Activated CD4-positive, alpha-beta T cell treated with anti-CD3 and anti-CD28 coated beads, Interleukin-2, amount 10 ng/mL, durations not matched to agents 7 days and 5 days (primary cell): Measurements from ENCODE around the gene SKI. TPM values are rescaled to one million over a fixed set of nuclear protein-coding genes. Genes with fewer than 3 reads are reported as not detected.

Experiments used
- CTCF ChIA-PET: fragments of 350-600 bp; sonication (Branson Sonifier 250); formaldehyde crosslinking; loops from one replicate; lab custom pipeline; 2021; ENCODE audit warnings: antibody characterized with exemption; lab: Charles Lee
- POLR2A ChIA-PET: fragments of 350-600 bp; sonication (Branson Sonifier 250); formaldehyde crosslinking; loops from one replicate; lab custom pipeline; 2021; ENCODE audit warnings: antibody characterized with exemption; lab: Charles Lee
- DNase-seq: peaks from one replicate; pipeline ENCODE4 v3.0.0-alpha.2; 2020
- H3K27ac Mint-ChIP-seq: one replicate; pipeline ENCODE4 v1.8.0; 2021; ENCODE audit warnings: mild to moderate bottlenecking, moderate library complexity, mixed read lengths
- H3K27me3 Mint-ChIP-seq: one replicate; pipeline ENCODE4 v1.8.0; 2021; ENCODE audit warnings: mixed read lengths
- H3K36me3 Mint-ChIP-seq: one replicate; pipeline ENCODE4 v1.8.0; 2021; ENCODE audit warnings: low read depth, mixed read lengths
- H3K4me1 Mint-ChIP-seq: one replicate; pipeline ENCODE4 v1.8.0; 2021; ENCODE audit warnings: mixed read lengths
- H3K4me3 Mint-ChIP-seq: one replicate; pipeline ENCODE4 v1.8.0; 2021; ENCODE audit warnings: mild to moderate bottlenecking, moderate library complexity, mixed read lengths
- H3K9me3 Mint-ChIP-seq: one replicate; pipeline ENCODE4 v1.8.0; 2021; ENCODE audit warnings: mixed read lengths
- total RNA-seq, 2 experiments: library from RNA; stranded (reverse); gene quantifications; one replicate each; pipeline ENCODE4 v1.2.3, GENCODE V29; 2021

Gene SKI
- total RNA-seq, 2 experiments from 2014 or later: 60.7 to 62.0 TPM

DNA sequence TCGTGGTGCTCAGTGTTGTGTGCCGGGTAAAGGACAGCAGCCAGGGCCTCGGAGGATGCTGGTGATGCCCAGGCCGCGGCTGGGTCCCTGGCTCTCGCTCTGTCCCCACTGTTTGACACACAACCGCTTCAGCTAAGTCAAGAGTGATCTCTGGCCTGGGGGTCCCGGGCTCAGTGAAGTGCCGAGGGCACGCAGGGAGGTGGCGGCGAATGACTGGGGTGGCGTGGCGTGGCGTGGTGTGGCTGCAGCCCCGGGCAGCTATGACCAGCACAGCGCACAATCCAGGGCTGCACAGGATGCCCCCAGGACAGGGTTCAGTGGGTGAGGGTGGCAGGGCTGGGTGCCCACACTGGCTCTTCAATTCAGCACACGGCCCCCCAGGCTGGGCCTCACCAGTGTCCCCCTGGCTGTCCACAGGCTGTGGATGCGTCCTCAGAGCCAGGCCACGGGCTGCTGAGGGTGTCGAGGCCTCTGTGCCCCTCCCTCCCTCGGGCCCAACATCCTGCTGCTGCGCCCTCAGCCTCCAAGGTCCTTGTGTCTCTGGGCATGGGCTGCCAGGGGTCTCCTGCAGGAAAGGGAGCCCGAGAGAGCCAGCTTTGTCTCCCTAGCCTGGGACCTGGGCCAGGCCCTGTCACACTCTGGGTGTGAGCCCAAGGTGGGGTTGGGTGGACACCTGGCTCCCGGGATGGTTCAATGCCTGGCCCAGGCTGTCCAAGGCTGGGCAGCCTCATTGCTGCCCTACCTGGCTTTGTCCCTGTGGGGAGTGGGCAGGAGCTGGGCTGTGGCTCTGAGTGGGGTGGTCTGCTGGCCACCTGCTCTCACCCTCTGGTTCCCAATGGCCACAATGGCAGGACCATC is 12.0 kb upstream of the SKI start:
- no peak overlapping the region for H3K27ac Mint-ChIP-seq
- peaks cover 6% of the 10 kb centered on the region for H3K4me1 Mint-ChIP-seq
- ChIA-PET POLR2A (no interaction called here), CTCF (no interaction called here)
- no peak for DNase-seq
- no peak overlapping the region for H3K4me3 Mint-ChIP-seq
- H3K9me3 Mint-ChIP-seq: peaks cover 8% of the 10 kb centered on the region
- H3K27me3 Mint-ChIP-seq: peaks cover 8% of the 10 kb centered on the region
- H3K36me3 Mint-ChIP-seq: no peaks in the 10 kb centered on the region

DNA sequence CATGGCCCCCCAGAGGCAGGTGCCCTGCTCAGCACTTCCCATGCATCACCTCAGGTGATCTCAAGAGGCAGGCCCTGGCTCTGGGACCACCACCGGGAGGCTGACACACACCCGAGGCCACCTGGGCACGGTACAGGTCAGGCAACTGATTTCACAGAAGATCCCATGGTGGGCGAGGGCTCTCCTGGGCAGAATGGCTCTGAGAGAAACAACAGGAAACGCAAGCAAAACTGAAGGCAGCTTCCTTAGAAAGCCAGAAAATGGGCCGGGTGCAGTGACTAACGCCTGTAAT is 11.4 kb upstream of the SKI start:
- Mint-ChIP-seq H3K4me3 (no peak overlapping the region), H3K27me3 (peaks cover 8% of the 10 kb centered on the region), H3K36me3 (no peaks in the 10 kb centered on the region), H3K4me1 (peaks cover 6% of the 10 kb centered on the region), H3K27ac (no peak overlapping the region), H3K9me3 (peaks cover 8% of the 10 kb centered on the region)
- CTCF ChIA-PET: no interaction called here
- POLR2A ChIA-PET: no interaction called here
- no peak for DNase-seq

DNA sequence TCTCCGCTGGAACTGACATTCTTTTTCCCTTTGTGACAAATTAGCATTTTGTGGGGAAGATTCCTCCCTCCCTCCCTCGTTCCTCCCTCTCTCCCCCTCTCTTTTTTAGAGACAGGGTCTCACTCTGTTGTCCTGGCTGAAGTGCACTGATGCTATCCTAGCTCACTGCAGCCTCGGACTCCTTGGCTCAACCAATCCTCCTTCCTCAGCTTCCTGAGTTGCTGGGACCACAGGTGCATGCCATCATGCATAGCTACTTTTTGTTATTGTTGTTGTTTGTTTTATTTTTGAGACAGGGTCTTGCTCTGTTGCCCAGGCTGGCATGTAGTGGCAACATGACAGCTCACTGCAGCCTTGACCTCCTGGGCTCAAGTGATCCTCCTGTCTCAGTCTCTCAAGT is 6.8 kb upstream of the SKI start:
- H3K4me3 Mint-ChIP-seq: no peak overlapping the region
- H3K9me3 Mint-ChIP-seq: peaks cover 8% of the 10 kb centered on the region
- POLR2A ChIA-PET: interaction anchor here (0.5 kb wide), 1 partner anchor 169 kb away, joined by 8 read pairs; no protein-coding TSS in a partner anchor
- H3K4me1 Mint-ChIP-seq: peaks cover 2% of the 10 kb centered on the region
- CTCF ChIA-PET: interaction anchor here (0.6 to 1.3 kb wide), 3 partner anchors 18 to 1534 kb away, joined by 3 read pairs; partner anchors contain the start of gene FAAP20
- no peak overlapping the region for H3K27ac Mint-ChIP-seq
- no peaks in the 10 kb centered on the region for H3K36me3 Mint-ChIP-seq
- peaks cover 10% of the 10 kb centered on the region for H3K27me3 Mint-ChIP-seq
- no peak for DNase-seq

DNA sequence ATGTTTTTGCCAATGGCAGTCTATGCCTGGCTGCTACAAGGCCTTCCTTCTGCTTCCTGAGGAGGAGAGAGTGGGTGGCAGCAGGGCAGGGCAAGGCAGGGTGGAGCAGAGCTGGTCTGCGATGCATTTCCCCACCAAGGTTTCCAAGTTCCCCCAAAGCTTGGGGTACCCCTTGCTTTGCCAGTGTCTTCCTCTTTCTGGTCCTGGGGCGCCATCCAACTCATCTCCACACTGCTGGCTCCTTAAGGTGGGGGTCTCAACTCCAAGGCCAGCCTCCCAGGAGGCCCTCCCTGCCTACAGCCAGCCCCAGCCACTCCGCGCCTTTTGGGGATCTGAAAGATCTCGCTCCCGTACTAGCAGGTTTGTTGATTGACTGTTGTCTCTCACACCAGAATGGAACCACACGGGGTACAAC is 3.9 kb upstream of the SKI start:
- DNase-seq: no peak
- Mint-ChIP-seq H3K27ac (no peak overlapping the region), H3K9me3 (peaks cover 1% of the 10 kb centered on the region), H3K4me3 (no peak overlapping the region), H3K36me3 (peaks cover 3% of the 10 kb centered on the region), H3K4me1 (peaks cover 3% of the 10 kb centered on the region), H3K27me3 (peaks cover 3% of the 10 kb centered on the region)
- CTCF ChIA-PET: interaction anchor here (0.8 to 1.6 kb wide), 4 partner anchors 16 to 91 kb away, joined by 3 to 7 read pairs (median 3); no protein-coding TSS in a partner anchor
- POLR2A ChIA-PET: no interaction called here

DNA sequence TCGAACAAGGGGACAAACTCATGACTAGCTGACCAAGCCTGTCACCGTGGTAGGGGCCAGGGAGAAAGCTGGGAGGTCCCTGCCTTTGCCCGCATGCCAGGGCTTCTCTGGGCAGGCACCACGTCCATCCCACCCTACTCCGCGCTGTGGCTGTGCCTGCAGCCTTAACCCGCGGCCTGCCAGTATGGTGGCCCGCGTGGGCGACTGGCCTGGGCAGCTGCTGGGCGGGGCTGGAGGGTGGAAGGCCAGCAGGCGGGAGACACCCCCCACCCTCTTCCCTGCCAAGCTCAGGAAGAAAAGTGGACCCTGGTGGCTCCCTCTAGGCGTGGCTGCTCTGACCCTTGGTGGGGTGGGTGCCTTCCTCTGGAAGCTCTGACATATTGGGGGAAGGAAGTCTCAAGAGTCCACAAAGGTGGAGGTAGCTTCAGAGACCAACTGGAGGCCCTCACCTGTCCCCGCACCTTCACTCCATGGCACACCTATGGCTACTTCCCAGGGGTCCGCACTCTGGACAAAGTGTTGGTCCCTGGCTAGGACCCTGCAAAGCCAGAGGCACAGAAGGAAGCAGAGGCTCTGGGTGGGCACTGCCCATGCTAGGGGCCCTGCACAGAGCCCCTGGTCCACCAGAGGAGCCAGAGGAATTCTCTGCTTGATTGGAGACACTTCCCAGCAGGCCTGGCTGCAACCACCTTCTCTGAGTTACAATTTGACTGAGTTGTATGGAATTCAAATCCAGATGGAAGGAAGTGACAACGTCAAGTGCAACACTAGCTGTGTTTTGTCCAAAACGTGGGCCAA is 3.3 kb upstream of the SKI start:
- Mint-ChIP-seq H3K4me1 (peaks cover 3% of the 10 kb centered on the region), H3K4me3 (no peak overlapping the region), H3K36me3 (peaks cover 10% of the 10 kb centered on the region), H3K27me3 (peaks cover 3% of the 10 kb centered on the region), H3K9me3 (no peaks in the 10 kb centered on the region), H3K27ac (peak overlapping the region; percentile 32)
- ChIA-PET CTCF (interaction anchor here (0.6 to 1.6 kb wide), 7 partner anchors 16 to 329 kb away, joined by 3 to 7 read pairs (median 3); no protein-coding TSS in a partner anchor), POLR2A (no interaction called here)
- DNase-seq: no peak

DNA sequence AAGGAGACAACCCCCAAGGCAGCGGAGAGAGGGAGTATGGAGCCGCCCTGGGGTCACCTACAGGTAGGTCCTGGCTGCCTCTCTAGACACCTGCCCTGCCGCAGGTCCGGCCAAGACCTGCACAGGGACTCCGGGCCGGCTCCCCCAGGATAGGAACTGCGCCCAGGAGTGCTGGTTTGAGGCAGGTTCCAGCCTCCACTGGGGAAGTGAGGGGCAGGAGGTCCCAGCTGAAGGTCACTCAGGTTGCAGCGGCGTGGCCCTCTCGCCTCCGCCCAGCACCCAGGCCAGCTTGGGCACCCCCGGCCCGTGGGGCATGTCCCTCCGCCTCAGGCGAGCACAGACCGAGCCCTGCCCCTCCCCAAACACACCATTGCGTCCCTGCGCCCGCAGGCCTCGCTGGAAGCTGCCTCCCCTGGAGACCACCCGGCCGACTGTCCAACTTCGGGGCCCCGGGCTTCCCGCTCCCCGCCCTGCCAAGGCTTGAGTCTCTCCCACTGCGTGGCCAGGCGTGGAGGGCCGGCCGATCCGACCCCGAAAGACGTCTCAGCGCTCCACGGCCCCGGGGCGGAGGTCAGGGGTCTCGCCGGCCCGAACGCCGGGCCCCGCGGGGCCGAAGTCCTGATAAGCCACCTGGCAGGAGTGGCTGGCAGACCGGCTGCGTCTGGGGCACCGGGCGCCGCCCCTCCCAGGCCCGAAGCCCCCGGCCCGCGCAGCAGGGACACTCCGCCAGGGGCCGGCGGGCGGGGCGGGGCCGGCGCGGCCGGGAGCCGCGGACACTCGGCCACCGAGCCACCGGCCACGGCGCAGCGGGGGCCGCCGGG is 1.4 kb upstream of the SKI start:
- H3K4me1 Mint-ChIP-seq: peaks cover 12% of the 10 kb centered on the region
- H3K9me3 Mint-ChIP-seq: no peaks in the 10 kb centered on the region
- peak overlapping the region; percentile 77 for H3K27ac Mint-ChIP-seq
- POLR2A ChIA-PET: no interaction called here
- no peak for DNase-seq
- peaks cover 3% of the 10 kb centered on the region for H3K27me3 Mint-ChIP-seq
- H3K4me3 Mint-ChIP-seq: peak overlapping the region; percentile 51
- H3K36me3 Mint-ChIP-seq: peaks cover 23% of the 10 kb centered on the region
- CTCF ChIA-PET: no interaction called here

DNA sequence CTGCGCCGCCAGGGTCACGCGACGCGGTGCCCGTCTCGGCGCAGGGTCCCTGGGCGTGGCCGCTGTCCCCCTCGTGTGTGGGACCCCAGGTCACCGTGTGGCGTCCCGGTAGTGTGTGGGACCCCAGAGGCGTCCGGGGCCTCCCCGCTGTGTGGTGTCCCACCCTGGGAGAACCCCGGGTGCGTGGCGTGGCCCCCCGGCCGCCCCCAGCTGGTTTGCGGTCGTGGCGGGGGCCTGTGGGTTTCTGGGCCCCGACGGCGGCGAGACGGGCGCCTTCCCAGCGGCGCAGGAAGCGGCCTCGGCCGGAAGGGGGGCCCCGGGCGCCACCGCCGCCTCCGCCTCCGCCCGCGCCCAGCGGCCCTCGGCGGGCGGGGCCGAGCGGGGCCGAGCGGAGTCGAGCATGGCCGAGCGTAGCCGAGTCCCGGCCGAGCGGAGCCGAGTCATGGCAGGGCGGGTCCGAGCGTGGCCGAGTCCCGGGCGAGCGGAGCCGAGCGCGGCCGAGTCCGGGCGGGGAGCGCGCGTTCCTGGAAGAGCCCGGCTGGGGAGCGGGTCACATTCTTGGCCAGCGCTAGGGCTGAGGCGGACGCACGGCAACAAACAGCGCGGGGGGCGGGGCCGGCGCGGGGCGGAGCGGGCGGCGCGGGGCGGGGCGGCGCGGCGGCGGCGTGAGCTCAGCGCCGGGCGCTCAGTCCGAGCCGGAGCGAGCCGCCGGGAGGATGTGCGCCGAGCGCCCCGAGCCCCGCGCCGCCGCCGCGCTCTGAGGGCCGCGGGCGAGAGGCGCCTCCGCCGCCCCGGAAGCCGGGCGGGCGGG is 568 bp upstream of the SKI start:
- no peaks in the 10 kb centered on the region for H3K9me3 Mint-ChIP-seq

DNA sequence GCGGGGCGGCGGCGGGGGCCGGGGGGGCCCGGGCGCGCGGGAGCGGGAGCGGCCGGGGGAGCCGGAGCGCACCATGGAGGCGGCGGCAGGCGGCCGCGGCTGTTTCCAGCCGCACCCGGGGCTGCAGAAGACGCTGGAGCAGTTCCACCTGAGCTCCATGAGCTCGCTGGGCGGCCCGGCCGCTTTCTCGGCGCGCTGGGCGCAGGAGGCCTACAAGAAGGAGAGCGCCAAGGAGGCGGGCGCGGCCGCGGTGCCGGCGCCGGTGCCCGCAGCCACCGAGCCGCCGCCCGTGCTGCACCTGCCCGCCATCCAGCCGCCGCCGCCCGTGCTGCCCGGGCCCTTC is 546 bp downstream of the SKI start:
- POLR2A ChIA-PET: interaction anchor here (1.0 kb wide), 1 partner anchor 88 kb away, joined by 3 read pairs; no protein-coding TSS in a partner anchor
- H3K27ac Mint-ChIP-seq: peak overlapping the region; percentile 96
- H3K9me3 Mint-ChIP-seq: no peaks in the 10 kb centered on the region
- H3K36me3 Mint-ChIP-seq: peaks cover 32% of the 10 kb centered on the region
- no peak for DNase-seq
- H3K4me3 Mint-ChIP-seq: peak overlapping the region; percentile 90
- CTCF ChIA-PET: interaction anchor here (0.5 to 2.3 kb wide), 6 partner anchors 10 to 82 kb away, joined by 3 to 6 read pairs (median 3); no protein-coding TSS in a partner anchor
- peaks cover 3% of the 10 kb centered on the region for H3K27me3 Mint-ChIP-seq
- H3K4me1 Mint-ChIP-seq: peaks cover 29% of the 10 kb centered on the region

More for the DNA sequence above, 568 bp upstream of the SKI start:
- ChIA-PET CTCF (interaction anchor here (0.6 to 0.7 kb wide), 2 partner anchors 15 to 21 kb away, joined by 4 read pairs; no protein-coding TSS in a partner anchor), POLR2A (interaction anchor here (1.0 kb wide), 1 partner anchor 28 kb away, joined by 4 read pairs; no protein-coding TSS in a partner anchor)
- Mint-ChIP-seq H3K27ac (peak overlapping the region; percentile 80), H3K27me3 (peaks cover 3% of the 10 kb centered on the region), H3K4me1 (peaks cover 18% of the 10 kb centered on the region), H3K4me3 (peak overlapping the region; percentile 74), H3K36me3 (peaks cover 26% of the 10 kb centered on the region)
- DNase-seq: peak; percentile 93

DNA sequence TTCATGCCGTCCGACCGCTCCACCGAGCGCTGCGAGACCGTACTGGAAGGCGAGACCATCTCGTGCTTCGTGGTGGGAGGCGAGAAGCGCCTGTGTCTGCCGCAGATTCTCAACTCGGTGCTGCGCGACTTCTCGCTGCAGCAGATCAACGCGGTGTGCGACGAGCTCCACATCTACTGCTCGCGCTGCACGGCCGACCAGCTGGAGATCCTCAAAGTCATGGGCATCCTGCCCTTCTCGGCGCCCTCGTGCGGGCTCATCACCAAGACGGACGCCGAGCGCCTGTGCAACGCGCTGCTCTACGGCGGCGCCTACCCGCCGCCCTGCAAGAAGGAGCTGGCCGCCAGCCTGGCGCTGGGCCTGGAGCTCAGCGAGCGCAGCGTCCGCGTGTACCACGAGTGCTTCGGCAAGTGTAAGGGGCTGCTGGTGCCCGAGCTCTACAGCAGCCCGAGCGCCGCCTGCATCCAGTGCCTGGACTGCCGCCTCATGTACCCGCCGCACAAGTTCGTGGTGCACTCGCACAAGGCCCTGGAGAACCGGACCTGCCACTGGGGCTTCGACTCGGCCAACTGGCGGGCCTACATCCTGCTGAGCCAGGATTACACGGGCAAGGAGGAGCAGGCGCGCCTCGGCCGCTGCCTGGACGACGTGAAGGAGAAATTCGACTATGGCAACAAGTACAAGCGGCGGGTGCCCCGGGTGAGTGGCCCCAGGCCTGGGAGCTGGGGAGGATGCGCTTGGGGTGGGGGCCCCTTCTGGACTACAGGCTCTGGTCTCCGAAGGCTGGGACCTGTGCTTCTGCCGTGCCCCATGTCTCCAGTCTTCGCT is 1.1 kb downstream of the SKI start:
- Mint-ChIP-seq H3K9me3 (no peaks in the 10 kb centered on the region), H3K4me1 (peaks cover 35% of the 10 kb centered on the region), H3K27ac (peak overlapping the region; percentile 96), H3K4me3 (peak overlapping the region; percentile 90), H3K36me3 (peaks cover 32% of the 10 kb centered on the region), H3K27me3 (peaks cover 3% of the 10 kb centered on the region)
- ChIA-PET CTCF (interaction anchor here (0.5 to 2.3 kb wide), 9 partner anchors 9 to 357 kb away, joined by 3 to 6 read pairs (median 3); no protein-coding TSS in a partner anchor), POLR2A (interaction anchor here (0.6 to 1.0 kb wide), 2 partner anchors 30 to 87 kb away, joined by 3 read pairs; no protein-coding TSS in a partner anchor)
- peak; percentile 59 for DNase-seq

DNA sequence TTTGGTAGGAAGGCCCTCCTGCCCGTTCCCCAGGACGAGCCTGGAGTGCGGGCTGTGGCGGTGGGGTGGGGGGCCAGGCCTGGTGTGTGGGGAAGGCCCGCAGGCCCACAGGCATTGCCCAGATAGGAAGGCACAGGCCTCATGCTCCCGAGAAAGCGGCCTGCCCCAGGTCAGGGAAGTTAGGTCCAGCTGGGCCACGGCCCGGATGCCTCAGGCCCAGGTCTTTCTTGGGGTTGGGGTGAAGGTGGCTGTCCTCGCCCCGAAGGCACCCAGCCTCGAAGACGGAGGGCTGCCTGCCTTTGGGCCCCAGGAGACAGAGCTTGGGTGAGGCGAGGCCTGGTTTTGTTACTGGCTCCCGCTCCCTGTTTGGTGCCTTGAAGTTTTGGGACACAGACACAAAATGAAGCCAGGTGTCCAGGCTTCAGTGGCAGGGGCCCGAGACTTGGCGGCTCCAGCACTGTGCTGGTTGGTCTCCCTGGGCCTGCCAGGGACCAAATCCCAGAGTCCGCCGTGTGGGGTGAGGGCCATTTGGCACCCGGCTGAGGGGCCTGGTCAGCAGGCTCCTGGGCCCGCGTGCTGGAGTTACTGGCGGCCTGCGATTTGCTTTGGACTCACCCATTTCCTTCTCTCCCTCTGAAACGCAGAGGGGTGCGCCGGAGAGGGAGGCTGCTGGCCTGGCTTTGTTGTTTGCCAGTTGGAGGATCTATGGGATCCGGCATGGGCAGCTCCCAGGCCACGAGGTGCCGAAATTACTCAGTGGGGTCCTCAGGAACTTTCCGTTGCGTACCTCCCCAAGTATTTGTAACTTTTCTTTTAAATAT is 2.0 kb downstream of the SKI start:
- peaks cover 32% of the 10 kb centered on the region for H3K36me3 Mint-ChIP-seq
- DNase-seq: peak; percentile 23
- peak overlapping the region; percentile 96 for H3K27ac Mint-ChIP-seq
- POLR2A ChIA-PET: no interaction called here
- peak overlapping the region; percentile 90 for H3K4me3 Mint-ChIP-seq
- no peaks in the 10 kb centered on the region for H3K9me3 Mint-ChIP-seq
- CTCF ChIA-PET: interaction anchor here (0.9 to 2.3 kb wide), 11 partner anchors 18 to 356 kb away, joined by 3 to 6 read pairs (median 3); partner anchors contain the start of gene FAAP20
- peaks cover 3% of the 10 kb centered on the region for H3K27me3 Mint-ChIP-seq
- H3K4me1 Mint-ChIP-seq: peaks cover 42% of the 10 kb centered on the region
